ENCODE measurements around the gene PSMA7.
A peak's percentile ranks its signal among the peaks of the same experiment; 100 is the strongest.

PSMA7 gene

DNA sequence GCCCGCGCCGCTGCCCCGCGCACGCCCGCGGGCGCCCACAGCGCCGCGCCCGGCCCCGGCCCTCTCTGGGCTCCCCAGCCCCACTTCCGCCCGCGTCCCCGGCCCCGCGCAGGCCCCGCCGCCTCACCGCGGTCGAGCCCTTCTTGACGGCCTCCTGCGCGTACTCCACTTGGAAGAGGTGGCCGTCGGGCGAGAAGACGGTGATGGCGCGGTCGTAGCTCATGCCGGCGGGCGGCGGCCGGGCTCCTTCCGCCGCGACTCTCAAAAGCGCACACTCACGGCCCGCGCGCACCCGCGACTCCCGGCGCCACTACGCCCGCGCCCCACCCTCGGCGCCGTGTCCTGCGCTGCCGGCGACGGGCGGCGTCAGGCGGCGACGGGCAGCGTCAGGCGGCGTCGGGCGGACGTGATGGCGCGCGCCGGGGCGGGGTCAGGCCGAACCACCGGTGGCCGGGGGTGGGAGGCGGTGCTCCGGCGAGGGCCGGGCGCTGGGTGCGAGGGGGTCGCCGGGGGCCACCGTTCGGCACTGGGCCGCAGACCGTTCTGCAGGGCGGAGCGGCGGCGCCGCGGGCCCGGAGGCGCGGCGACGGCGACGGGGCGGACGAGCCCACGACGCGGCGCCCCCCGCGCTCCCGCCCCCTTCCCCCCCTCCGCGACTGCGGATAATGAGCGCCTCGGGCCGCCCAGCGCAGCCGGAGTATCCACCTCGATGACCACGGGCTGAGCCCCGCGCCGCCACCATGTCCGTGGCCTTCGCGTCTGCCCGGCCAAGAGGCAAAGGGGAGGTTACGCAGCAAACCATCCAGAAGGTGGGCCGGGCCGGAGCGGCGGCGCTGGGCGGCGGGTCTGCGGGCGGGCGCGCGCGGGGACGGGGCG, at the start of gene PSMA7, which contains the start of gene SS18L1:
Gene PSMA7 (minus strand): TSS at position 314 of the 876 bp plus-strand sequence. CDS start 91 bp downstream, at position 223.
Gene SS18L1 (plus strand): TSS at position 689 of the 876 bp plus-strand sequence. CDS start 52 bp downstream, at position 741.
- DNase-seq (ENCODE audit: low read depth) = peak; percentile 89

DNA sequence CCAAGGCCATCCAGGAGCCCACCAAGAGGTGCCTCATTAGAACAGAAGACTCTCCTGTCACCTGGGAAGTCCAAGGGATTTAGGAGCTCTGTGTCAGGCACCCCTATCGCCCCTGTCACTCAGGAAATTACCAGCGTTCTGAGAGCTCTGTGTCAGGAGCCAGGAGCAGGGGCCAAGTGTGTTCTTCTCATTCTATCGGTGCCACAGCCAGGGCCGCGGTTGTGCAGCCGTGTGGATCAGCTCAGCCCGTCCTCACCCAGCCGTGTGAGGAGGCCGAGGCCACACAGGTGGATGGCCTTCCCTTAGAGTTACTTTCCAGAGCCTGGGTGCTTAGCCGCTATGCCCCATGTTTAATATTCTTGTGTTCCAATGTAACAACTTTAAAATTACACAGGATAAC, 49.4 kb upstream of the PSMA7 start:
- no peak for DNase-seq (ENCODE audit: low read depth)

DNA sequence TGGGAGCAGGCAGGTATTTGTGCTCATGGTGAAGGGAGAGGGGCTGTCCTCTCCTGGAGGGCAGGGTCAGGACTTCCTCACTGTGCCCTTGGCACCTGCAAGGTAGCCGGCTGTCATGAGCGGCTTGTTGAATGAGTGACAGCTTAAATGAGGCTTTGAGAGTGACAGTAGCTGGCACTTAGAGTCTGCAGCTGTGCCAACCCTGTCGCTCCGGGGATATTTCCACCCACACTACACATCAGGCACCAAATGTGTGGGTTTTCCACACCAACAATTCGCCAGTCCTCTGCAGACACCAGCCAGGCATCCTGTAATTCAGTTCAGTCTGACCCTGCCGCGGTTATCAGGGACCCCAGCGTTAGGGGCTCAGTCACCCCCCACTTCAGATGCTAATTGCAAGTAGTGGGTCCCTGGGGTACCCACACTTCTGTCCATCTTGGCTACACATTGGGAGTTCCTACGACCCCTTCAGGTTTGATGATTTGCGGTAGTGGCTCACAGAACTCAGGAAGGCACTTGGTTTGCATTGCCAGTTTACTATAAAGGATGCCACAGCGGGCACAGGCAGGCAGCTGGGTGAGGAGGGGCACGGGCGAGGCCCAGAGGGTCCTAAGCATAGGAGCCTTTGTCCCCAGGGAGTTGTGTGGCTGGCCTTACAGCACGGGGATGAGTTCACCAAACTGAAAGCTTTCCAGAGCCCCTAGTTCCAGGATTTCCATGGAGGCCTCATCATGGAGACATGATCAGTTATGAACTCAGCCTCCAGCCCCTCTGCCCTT, 48.8 kb upstream of the PSMA7 start:
- DNase-seq (ENCODE audit: low read depth) = no peak

DNA sequence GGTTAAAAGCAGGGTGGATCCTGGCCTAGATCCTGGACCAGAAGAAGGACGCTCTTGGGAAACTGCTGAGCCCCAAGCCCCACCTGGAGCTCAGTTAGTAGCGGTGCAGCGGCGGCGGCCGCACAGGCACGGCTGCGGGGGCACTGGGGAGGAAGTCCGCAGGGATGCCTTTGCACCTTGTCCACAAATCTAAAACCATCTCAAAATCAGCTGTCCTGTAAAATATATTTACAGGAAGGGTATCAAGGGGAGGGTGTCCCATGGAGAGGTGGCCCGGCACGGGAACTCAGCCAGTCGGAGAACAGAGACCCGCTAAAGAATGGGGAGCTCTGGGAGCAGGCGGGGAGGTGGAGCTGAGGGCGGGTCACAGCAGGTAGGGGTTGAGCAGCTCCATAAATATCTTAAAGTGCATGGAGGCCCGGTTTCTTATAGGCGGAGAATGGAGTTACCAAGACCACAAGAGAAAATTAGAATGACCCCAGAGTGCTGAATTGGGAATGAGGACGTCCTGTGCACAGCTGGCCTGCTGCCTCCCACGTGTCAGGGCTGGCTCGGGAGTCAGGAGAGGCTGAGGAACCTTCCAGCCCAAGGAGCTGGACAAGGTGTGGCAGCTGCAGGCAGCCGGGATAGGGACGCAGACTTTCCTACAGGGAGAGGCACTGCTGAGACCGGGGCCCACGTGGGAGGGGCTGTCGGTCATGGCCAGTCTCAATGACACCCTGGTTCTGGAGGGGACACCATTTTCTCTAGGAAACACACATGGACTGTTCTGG, 47.6 kb upstream of the PSMA7 start:
- no peak for DNase-seq (ENCODE audit: low read depth)

DNA sequence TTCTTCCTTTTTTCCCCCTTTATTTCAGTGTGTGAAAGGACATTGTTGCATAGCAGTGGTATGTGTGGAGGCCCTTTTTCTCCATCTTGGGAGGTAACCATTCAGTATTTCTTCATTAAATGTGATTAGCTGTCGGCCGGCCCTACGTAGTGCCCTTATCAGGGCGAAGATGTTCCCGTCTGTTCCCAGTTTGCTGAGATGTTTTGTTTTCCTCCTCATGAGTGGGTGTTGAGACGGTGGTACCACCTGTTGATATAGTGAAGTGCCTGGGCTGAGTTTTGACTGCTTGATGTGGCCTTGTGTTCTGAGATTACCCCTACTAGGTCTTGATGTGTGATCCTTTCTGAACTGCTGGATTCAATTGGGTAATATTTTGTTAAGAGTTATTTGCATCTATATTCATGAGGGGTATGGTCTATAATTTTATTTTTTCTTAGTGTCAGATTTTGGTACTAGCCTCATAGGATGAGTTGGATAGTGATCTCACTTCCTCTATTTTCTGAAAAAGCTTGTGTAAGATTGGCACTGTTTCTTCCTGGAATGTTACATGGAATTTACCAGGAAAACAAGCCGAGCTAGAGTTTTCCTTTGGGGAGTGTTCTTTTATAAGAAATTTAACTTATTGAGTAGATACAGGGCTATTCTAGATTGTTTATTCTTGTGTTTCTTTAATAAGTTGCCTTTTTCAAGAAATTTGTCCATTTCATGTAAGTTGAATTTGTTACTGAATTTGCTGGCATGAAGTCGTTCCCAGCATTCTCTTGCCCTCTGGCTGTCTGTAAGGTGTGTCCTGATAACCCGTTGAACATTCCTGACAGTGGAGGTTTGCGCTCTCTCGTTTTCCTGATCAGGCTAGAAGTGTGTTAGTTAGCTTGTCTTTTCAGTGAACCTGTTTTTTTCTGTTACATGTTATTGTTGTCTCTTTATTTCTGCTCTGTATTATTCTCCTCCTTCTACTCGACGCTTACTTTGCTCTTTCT, 44.0 kb upstream of the PSMA7 start:
- peak; percentile 16 for DNase-seq (ENCODE audit: low read depth)

DNA sequence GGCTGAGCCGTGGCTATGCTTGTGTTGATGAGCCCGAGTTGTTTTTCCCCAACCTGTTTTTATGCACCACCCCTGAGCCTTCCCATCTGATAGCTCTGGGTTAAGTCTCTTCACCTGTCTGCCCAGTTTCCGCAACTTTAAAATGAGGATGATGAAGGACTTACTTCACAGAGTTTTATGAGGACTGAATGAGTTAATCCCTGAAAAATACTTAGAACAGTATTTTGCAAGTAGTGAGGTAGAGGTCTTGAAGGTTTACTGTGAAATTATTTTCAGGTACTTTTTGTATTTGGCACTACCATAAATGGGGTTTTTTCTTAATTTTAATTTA, 42.9 kb upstream of the PSMA7 start:
- no peak for DNase-seq (ENCODE audit: low read depth)

DNA sequence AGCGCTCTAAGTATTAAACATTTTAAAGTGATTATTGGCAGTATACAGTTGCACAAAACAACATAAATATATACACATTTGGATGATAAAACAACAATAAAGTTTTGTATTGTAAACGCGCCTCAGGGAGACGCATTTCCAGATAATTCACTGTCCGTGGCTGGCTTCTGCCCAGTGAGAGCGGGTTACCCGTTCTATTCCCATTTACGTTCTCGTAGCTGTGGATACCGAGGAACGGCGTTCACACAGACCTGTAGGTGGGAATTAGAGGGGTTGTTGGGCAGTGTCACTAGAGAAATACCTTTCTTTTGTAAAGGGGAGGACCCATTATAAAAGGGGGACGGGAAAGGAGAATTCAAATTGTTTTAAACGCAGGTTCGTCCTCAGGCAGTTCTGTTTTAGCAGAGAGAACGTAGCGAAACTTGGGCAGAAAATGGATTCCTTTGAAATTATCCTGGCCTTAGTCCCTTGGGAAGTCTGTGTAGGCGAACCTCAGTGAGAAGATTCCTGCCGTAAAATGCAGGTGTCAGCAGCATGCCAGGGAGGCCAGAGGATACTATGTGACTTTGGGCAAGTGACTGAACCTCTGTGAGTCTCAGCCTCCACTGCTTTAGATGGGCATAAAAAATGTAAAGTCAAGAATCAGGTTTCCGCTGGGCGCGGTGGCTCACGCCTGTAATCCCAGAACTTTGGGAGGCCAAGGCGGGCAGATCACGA, 40.4 kb upstream of the PSMA7 start:
- peak; percentile 17 for DNase-seq (ENCODE audit: low read depth)

DNA sequence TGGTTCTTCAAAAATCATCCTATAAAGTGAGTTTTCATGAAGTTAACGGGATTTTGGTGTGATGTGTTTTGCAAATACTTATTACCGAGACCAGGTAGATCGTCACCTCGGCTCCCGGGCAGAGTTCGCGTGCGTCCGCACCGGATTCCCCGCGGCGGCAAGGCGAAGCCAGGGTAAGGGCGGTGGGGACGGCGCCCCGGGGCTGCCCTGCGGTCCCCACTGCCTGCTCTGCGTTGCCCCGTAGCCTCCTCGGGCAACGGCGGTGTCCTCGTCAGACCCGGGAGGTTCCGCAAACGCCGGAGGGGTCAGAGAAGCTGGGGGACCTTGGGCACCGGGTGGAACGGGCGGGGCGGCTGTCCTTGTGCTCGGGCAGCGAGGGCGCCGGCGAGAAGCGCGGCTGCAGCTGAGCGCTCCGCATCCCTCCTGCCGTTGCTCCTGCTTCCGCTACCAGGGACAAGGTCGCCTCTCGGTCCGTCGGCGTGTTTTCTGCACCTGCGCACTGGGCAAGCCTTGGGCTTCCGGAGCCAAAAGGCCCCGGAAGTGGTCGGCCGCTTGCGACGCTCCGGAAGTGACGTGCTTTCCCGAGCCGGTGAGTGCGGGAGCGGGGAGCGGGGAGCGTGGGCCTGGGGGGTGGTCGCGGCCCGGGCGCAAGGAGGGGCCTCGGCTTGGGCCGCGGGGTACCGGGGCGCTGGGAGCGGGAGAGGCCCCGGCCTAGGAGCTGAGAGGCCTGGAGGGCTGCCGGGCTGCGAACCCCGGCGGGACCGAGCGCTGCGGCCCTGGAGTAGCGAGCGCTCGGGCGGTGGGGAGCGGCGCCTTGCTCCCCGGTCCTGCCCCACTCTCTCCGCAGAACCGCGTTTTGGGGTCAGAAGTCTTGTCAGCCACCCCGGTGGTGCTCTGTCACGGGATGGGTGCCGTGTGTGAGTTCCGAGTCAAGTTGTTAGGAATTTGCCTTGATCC, 39.6 kb upstream of the PSMA7 start, which contains the start of gene MTG2:
Gene MTG2 (plus strand): TSS at position 560 of the 957 bp plus-strand sequence. CDS start 10,393 bp downstream, outside the sequence.
- DNase-seq (ENCODE audit: low read depth) = peak; percentile 94

DNA sequence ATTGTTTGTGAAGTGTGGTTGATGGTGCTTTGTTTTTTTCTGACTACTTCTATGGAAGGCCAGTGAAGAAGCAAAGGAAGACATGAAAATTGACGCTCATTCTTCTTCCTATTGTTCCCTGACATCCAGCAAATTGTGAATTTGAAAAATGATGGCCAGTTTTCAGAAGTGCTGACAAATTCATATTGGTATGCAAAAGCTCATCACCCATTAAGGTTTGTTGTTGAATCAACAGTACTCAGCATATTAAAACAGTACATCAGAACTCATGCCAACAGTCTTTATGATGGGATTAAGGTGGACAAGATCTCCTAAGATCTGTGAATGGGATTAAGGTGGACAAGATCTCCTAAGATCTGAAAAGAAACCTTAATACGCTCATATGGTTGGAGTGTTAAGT, 38.6 kb upstream of the PSMA7 start:
- no peak for DNase-seq (ENCODE audit: low read depth)

DNA sequence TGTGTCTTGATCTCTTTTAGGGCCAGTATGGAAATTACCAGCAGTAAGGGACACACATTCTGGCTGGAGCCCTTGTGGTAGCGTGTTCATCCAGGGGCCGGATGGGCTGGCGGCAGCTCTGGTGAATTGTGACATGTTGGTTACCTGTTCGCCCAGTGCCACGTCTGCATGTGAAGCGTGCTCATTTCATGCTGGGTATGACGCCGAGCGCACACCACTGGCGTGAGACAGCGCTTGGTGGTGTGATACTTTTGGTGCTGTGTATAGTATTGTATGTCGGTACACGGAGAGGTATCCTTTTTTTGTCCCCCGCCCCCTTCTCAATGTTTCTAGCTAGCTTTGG, 35.9 kb upstream of the PSMA7 start:
- DNase-seq (ENCODE audit: low read depth) = no peak

DNA sequence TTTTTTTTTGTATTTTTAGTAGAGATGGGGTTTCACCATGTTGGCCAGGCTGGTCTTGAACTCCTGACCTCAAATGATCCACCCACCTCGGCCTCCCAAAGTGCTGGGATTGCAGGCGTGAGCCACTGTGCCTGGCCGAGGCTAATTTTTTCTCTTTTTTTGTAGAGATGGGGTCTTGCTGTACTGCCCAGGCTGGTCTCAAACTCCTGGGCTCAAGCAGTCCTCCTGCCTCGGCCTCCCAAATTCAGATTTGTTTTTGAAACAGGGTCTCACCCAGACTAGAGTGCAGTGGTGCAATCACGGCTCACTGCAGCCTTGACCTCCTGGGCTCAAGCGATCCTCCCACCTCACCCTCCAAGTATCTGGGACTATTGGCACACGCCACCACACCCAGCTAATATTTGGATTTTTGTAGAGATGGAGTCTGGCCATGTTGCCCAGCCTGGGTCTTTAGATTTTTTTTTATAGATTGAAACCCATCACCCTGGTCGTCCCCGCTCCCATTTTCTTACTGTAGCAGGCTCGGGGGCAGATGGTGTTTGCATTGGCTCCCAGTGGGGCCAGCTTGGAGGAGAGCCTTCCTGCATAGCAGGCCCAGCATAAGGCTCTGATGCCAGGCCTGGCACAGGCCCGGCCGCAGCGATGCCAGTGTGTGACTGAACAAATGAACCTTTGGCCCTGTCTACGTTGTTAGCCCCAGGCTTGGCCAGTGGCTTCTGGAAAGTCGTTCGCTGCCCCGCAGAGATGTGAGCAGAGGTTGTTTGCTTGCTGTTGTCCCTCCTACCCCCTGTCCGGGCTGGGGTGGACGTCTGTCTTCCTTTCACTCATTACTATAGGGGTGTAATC, 35.3 kb upstream of the PSMA7 start:
- DNase-seq (ENCODE audit: low read depth) = no peak

DNA sequence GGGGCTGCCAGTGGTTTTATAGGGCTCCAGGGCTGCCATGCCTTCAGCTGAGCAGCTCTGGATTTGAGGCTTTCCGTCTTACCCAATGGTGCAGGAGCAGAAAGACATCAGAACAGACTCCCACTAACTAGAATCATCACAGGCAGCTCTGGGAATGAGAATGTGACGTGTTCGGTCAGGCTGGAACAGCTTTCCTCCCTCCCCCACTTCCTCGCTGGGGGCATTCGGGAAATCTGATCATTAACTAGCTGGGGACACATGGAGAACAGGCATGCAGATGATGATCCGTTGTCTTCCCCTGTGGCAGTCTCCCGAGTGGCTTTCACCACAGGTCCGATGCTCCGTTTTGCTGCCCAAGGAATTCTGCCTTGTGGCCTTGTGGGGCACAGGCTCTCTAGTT, 34.1 kb upstream of the PSMA7 start:
- no peak for DNase-seq (ENCODE audit: low read depth)

DNA sequence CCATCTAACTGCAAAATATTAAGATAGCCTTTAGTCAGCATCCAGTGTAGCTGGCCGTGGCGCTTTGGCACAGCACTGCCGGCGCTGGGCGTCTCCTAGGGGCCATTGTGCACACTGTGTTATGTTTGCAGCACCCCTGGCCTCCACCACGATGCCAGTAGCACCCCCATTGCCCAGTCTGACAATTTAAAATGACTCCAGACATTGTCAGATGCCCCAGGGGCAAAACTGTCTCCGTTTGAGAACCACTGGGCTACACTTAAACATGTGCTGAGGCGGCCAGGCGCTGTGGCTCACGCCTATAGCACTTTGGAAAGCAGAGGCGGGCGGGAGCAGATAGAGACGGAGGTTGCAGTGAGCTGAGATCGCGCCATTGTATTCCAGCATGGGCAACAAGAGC, 33.7 kb upstream of the PSMA7 start:
- no peak for DNase-seq (ENCODE audit: low read depth)

DNA sequence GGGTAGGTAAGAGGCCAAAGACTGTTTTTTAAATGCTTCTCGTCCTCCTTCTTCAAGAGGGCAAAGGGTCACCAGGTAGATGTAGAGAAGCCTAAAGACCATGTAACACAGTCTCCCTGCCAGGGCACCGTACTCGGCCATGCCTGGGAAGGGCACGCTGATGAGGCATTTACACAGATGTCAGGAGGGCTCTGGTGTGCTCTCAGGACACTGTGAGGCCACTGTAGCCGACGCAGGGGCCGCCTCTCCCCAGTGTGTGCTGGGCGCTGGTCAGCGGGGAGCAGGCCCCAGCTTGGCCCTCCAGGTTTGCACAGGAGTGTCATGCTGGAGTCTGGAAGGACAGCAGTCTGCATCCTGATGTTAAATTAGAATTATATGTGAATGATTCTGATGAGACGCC, 32.5 kb upstream of the PSMA7 start:
- DNase-seq (ENCODE audit: low read depth) = no peak

DNA sequence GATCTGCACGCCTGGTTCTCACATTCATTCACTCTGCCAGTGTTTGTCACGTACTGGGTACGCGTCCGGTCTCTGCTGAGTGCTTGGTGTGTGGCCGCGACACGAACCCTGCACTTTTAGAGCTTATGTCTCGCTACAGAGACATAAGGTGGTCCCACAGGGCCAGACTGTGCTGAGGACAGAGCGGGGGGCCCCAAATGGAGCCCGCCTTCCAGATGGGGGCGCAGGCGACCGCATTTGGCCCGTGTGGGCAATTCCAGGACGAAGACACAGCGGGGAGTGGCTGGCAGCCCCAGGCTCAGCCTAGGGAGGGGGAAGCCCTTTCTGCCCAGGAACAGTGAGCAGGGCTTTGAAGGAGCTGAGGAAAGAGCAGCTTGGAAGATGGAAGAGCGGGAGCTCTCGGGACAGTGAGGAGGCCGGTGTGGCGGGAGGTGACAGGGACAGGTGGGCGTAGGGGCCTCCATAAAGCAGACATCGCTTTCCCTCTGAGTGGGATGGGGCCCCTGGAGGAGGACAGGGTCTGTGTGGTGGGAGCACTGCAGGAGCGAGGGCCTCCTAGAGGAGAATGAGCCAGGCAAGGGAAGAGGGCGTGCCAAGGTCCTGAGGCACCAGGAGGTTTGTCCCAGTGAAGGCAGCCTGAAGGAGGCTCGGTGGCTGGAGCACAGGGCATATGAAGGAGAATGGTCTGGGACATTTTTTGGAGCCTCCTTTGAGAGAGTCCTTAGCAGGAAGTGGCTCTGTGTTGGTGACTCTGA, 31.9 kb upstream of the PSMA7 start:
- no peak for DNase-seq (ENCODE audit: low read depth)

DNA sequence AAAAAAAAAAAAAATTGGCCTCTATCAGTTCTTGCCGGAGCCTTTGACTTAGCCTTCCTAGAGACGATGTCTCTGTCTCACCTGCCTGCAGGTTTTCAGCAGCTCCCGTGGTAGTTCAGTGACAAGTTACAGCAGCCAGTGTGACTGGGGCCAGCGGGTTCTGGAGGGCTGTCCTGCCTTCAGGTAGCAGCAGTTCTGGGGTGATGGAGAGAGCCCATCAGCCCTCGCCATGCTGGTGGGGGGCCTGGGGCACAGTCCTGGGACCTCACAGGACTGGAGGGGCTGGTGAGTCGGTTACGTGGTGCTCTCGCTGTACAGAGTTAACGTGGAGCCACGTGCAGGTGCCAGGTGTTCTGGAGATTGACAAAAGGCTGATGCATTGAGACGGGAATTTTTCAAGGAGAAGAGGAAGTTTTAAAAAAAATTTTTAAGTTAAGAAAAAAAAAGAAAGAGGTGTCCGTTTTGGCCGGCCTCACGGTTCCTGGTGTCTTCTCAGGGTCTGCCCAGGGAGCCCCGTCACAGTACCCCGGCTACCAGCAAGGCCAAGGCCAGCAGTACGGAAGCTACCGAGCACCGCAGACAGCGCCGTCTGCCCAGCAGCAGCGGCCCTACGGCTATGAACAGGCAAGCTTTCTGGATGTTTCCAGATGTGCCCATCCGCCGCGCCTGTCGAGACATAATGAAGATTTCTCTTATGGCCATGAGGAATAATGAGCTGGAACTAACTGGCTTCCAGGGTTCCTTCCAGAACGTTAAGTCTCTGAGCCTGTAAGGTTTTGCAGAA, 31.0 kb upstream of the PSMA7 start:
- no peak for DNase-seq (ENCODE audit: low read depth)

DNA sequence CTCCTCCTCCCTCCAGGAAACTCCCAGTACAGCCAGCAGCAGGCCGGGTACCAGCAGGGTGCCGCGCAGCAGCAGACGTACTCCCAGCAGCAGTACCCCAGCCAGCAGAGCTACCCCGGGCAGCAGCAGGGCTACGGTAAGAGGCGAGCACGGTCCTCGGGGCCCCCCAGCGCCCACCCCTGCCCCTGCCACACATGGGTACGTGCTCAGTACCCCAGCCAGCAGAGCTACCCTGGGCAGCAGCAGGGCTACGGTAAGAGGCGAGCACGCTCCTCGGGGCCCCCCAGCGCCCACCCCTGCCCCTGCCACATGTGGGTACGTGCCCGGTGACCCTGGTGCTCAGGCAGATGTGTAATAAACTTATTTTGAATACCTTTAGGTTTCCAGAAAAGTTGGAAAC, 29.5 kb upstream of the PSMA7 start:
- DNase-seq (ENCODE audit: low read depth) = no peak

Data from iris pigment epithelial cell (primary cell).